Memory B cell (primary cell): ENCODE measurements around the gene LENG1.
A peak's percentile ranks its signal among the peaks of the same experiment; 100 is the strongest.

Source experiments
- ATAC-seq: fragments of 150-1000 bp; cut with Tn5 transposase; 2 replicates; pipeline ENCODE4 v1.10.0; 2021; ENCODE audit warnings: low read depth, mild to moderate bottlenecking, moderate library complexity
- DNase-seq, 2 donors: peaks; one replicate each; pipeline ENCODE4 v3.0.0; 2022; ENCODE audit warnings: low spot score in 2 of 2
- H3K27ac Mint-ChIP-seq: one replicate; pipeline ENCODE4 v1.8.0; 2022; ENCODE audit warnings: mild to moderate bottlenecking, moderate library complexity, mixed read lengths
- H3K27me3 Mint-ChIP-seq: one replicate; pipeline ENCODE4 v1.8.0; 2022; ENCODE audit warnings: mixed read lengths
- H3K36me3 Mint-ChIP-seq: one replicate; pipeline ENCODE4 v1.8.0; 2022; ENCODE audit warnings: mild to moderate bottlenecking, mixed read lengths
- H3K4me1 Mint-ChIP-seq: one replicate; pipeline ENCODE4 v1.8.0; 2022; ENCODE audit warnings: mixed read lengths
- H3K4me3 Mint-ChIP-seq: one replicate; pipeline ENCODE4 v1.8.0; 2022; ENCODE audit warnings: mild to moderate bottlenecking, moderate library complexity, mixed read lengths
- H3K9me3 Mint-ChIP-seq: one replicate; pipeline ENCODE4 v1.8.0; 2022; ENCODE audit warnings: mixed read lengths

Gene LENG1

GRCh38 chr19:54149021-54149812, 10.3 kb downstream of the LENG1 start:
- no peak for ATAC-seq
- H3K4me1 Mint-ChIP-seq: peaks cover 9% of the 10 kb centered on the region
- peaks cover 39% of the 10 kb centered on the region for H3K36me3 Mint-ChIP-seq
- no peaks in the 10 kb centered on the region for H3K27me3 Mint-ChIP-seq
- no peak overlapping the region for H3K4me3 Mint-ChIP-seq
- DNase-seq: no peak
- H3K27ac Mint-ChIP-seq: no peak overlapping the region
- no peaks in the 10 kb centered on the region for H3K9me3 Mint-ChIP-seq

- Mint-ChIP-seq H3K4me1 (peaks cover 11% of the 10 kb centered on the region), H3K27ac (no peak overlapping the region), H3K9me3 (no peaks in the 10 kb centered on the region), H3K4me3 (no peak overlapping the region), H3K36me3 (peaks cover 42% of the 10 kb centered on the region), H3K27me3 (no peaks in the 10 kb centered on the region)
- DNase-seq (no peak), ATAC-seq (no peak)
Observed at GRCh38 chr19:54148158-54148557, 11.4 kb downstream of the LENG1 start.

GRCh38 chr19:54147676-54148075, 11.8 kb downstream of the LENG1 start:
- H3K27ac Mint-ChIP-seq: no peak overlapping the region
- no peaks in the 10 kb centered on the region for H3K9me3 Mint-ChIP-seq
- no peaks in the 10 kb centered on the region for H3K27me3 Mint-ChIP-seq
- DNase-seq (no peak), ATAC-seq (no peak)
- H3K4me1 Mint-ChIP-seq: peaks cover 11% of the 10 kb centered on the region
- H3K36me3 Mint-ChIP-seq: peaks cover 45% of the 10 kb centered on the region
- H3K4me3 Mint-ChIP-seq: no peak overlapping the region

GRCh38 chr19:54145541-54146158, 13.9 kb downstream of the LENG1 start:
- no peak for DNase-seq
- H3K4me3 Mint-ChIP-seq: no peak overlapping the region
- no peaks in the 10 kb centered on the region for H3K9me3 Mint-ChIP-seq
- H3K36me3 Mint-ChIP-seq: peaks cover 44% of the 10 kb centered on the region
- peaks cover 20% of the 10 kb centered on the region for H3K4me1 Mint-ChIP-seq
- H3K27ac Mint-ChIP-seq: peak overlapping the region; percentile 50
- H3K27me3 Mint-ChIP-seq: no peaks in the 10 kb centered on the region
- ATAC-seq: no peak

DNA sequence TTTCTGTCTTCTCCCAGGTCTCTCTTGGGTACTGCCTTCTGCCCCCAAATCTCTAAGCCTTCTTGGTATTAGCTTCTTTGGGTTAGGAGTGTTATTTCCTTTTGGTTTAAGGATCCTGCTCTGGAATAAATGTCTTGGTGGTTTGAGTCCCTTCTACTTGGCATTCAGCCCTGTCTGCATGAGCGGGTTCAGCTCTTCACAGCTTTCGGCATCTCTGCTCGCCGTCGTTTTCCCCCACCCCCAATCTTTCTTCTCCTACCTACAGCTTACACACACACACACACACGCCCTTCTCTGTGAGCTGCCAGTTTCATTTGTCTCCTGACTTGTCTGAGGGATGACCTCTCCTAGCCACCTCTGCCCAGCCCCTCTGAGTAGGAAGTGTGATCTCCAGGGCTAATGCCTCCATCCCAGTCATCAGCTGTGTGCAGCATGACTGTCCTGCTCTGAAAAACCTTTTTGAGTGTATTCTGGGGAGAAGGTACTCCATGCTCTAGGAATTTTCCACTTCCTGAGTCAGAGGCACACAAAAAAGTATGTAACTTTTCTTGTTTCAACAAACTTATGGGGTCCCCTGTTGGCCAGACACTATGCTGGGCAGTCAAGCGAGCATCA, 17.2 kb downstream of the LENG1 start:
- H3K4me3 Mint-ChIP-seq: no peak overlapping the region
- peaks cover 35% of the 10 kb centered on the region for H3K36me3 Mint-ChIP-seq
- H3K9me3 Mint-ChIP-seq: no peaks in the 10 kb centered on the region
- no peaks in the 10 kb centered on the region for H3K27me3 Mint-ChIP-seq
- ATAC-seq: no peak
- DNase-seq: no peak
- H3K27ac Mint-ChIP-seq: peak overlapping the region; percentile 42
- H3K4me1 Mint-ChIP-seq: peaks cover 30% of the 10 kb centered on the region

- Mint-ChIP-seq H3K27ac (no peak overlapping the region), H3K27me3 (no peaks in the 10 kb centered on the region), H3K4me3 (no peak overlapping the region)
Observed at GRCh38 chr19:54141356-54141755, 18.2 kb downstream of the LENG1 start.

DNA sequence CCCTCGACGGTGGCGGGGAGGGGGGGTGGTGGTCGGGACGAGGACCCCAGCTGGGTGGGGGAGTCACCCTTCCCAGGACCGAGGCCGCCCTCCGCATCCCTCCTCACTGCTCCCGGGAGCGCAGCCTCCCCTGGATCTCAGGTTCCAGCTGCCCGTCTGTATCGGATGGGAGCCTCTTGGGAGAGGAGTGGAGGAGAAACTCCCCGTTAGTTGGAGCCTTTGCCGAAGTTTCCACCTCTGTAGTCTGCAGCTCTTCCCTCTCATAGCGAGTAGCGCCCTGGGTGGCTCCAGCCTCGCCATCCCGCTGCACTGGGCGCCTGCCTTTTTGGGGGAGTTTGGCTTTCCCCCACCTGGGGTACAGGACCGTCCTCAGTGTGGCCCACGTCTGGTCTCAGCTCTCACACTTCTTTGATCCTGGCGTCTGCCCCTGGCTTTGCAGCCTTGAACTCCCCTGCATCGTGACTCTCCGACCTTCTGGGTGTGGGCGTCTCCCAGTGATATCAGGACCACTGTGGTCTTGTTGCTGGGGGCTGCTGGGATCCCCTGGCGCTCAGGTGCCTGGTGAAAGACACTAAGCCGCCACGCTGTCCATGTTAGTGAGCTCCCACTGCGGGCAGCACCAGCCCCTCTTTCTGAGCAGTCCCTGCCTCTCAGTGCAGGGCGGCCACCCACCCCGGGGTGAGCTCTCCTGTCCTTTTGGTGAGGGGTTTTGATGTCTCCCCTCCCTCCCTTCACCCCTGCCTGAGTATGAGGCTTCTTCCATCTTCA, 20.8 kb downstream of the LENG1 start:
- ATAC-seq: no peak
- Mint-ChIP-seq H3K4me1 (peaks cover 30% of the 10 kb centered on the region), H3K27me3 (peaks cover 2% of the 10 kb centered on the region), H3K4me3 (peak overlapping the region; percentile 84), H3K27ac (peak overlapping the region; percentile 95), H3K9me3 (no peaks in the 10 kb centered on the region), H3K36me3 (peaks cover 16% of the 10 kb centered on the region)
- no peak for DNase-seq

More at GRCh38 chr19:54141356-54141755, 18.2 kb downstream of the LENG1 start:
- Mint-ChIP-seq H3K36me3 (peaks cover 29% of the 10 kb centered on the region), H3K4me1 (peaks cover 33% of the 10 kb centered on the region), H3K9me3 (no peaks in the 10 kb centered on the region)
- ATAC-seq (no peak), DNase-seq (no peak)

DNA sequence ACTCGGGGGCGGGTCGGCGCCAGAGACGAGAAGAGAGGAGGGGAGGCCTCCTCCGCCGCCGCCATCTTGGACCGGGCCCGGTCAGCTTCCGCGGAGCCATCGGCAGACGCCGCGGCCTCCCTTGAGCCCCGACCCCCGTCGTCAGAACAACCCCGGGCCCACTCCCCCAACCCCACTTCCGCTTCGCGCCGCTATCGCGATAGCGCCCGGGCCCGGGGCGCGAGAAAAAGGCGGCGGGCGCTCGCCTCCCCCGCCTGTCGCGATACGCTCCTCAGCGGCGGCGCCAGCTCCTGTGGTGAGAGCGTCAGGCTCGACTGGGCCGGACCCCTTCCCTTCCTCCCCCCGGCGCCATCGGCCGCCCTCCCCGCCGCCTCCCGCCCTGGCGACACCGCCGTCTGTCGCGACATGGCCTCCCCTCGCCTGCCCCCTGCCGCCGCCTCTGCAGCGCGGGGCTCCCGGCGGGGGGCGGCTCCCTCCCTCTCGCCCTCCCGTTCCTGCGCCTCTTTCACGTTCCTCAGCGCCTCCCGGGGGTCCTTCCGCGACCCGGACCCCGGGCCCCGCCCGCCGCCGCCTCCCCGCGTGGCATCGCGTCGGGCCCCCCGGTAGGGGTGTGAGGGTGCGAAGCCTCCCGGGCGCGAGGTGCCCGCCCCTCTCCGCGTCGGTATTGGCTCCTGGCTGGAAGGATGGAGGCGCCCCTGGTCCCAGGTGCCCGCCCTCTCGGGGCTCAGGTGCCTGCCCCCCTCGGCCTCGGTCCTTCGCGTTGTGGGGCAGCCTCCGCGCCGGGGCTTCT, 21.6 kb downstream of the LENG1 start, which contains the start of gene CNOT3:
CNOT3 (plus strand) TSS at position 64 of the 790 bp plus-strand sequence. CDS start 5,217 bp downstream, outside the sequence.
- no peaks in the 10 kb centered on the region for H3K9me3 Mint-ChIP-seq
- H3K4me1 Mint-ChIP-seq: peaks cover 30% of the 10 kb centered on the region
- peak within 1 kb of the TSS; percentile 95 for H3K27ac Mint-ChIP-seq
- DNase-seq (no peak), ATAC-seq (no peak)
- peak within 1 kb of the TSS; percentile 84 for H3K4me3 Mint-ChIP-seq
- peaks cover 9% of the 10 kb centered on the region for H3K36me3 Mint-ChIP-seq
- peaks cover 2% of the 10 kb centered on the region for H3K27me3 Mint-ChIP-seq

- H3K27ac Mint-ChIP-seq: peak overlapping the region; percentile 95
- peaks cover 27% of the 10 kb centered on the region for H3K4me1 Mint-ChIP-seq
- H3K4me3 Mint-ChIP-seq: peak overlapping the region; percentile 84
- peak; percentile 91 to 97 for DNase-seq
- peaks cover 2% of the 10 kb centered on the region for H3K27me3 Mint-ChIP-seq
- peak; percentile 75 for ATAC-seq
- no peaks in the 10 kb centered on the region for H3K9me3 Mint-ChIP-seq
- H3K36me3 Mint-ChIP-seq: peaks cover 6% of the 10 kb centered on the region
Observed at GRCh38 chr19:54136864-54137698, 22.4 kb downstream of the LENG1 start.

GRCh38 chr19:54136086-54136863, 23.2 kb downstream of the LENG1 start:
- Mint-ChIP-seq H3K27me3 (peaks cover 2% of the 10 kb centered on the region), H3K36me3 (peaks cover 4% of the 10 kb centered on the region), H3K4me3 (peak overlapping the region; percentile 84), H3K9me3 (no peaks in the 10 kb centered on the region), H3K4me1 (peaks cover 23% of the 10 kb centered on the region), H3K27ac (peak overlapping the region; percentile 95)
- ATAC-seq (no peak), DNase-seq (no peak)

GRCh38 chr19:54133957-54134590, 25.4 kb downstream of the LENG1 start:
- peaks cover 16% of the 10 kb centered on the region for H3K4me1 Mint-ChIP-seq
- H3K36me3 Mint-ChIP-seq: peaks cover 4% of the 10 kb centered on the region
- DNase-seq (no peak), ATAC-seq (no peak)
- no peak overlapping the region for H3K27ac Mint-ChIP-seq
- H3K4me3 Mint-ChIP-seq: no peak overlapping the region
- peaks cover 2% of the 10 kb centered on the region for H3K27me3 Mint-ChIP-seq
- H3K9me3 Mint-ChIP-seq: no peaks in the 10 kb centered on the region
